OCI-LY1 (cell line): ENCODE data around the gene LPA.
"Not testable (repeated sequence)": the region's sequence is repeated elsewhere in the genome, so short reads cannot be mapped to it uniquely, and the experiment has no call there.

Experiments used
- H2AFZ ChIP-seq: fragments of 200-600 bp; sonication (generic), shearing (Covaris generic); 2 replicates; pipeline ENCODE4 v1.6.0; 2014; ENCODE audit warnings: antibody characterized with exemption, mild to moderate bottlenecking, low read length
- H3F3A ChIP-seq: fragments of 200-600 bp; sonication (generic), shearing (Covaris generic); 2 replicates; pipeline ENCODE4 v1.6.0; 2014; ENCODE audit warnings: mild to moderate bottlenecking, antibody characterized with exemption, low read length, moderate library complexity; ENCODE audit not compliant: insufficient read depth
- H3K27ac ChIP-seq: fragments of 200-600 bp; sonication (generic); 2 replicates; pipeline ENCODE4 v1.5.1; 2014; ENCODE audit warnings: low read length, mixed run types, mild to moderate bottlenecking, low read depth; ENCODE audit not compliant: poor library complexity, severe bottlenecking
- H3K27me3 ChIP-seq: fragments of 200-600 bp; sonication (generic); 2 replicates; pipeline ENCODE4 v1.6.0; 2014; ENCODE audit warnings: antibody characterized with exemption, mild to moderate bottlenecking, low read length, moderate library complexity; ENCODE audit not compliant: insufficient read depth
- H3K36me3 ChIP-seq: fragments of 200-600 bp; sonication (generic); 2 replicates; pipeline ENCODE4 v1.6.1; 2014; ENCODE audit warnings: mild to moderate bottlenecking, antibody characterized with exemption, low read length, moderate library complexity, mixed read lengths; ENCODE audit not compliant: insufficient read depth
- H3K4me1 ChIP-seq: fragments of 200-600 bp; sonication (generic); 2 replicates; pipeline ENCODE4 v1.5.1; 2014; ENCODE audit warnings: mild to moderate bottlenecking, low read length, moderate library complexity; ENCODE audit not compliant: insufficient read depth, severe bottlenecking
- H3K4me2 ChIP-seq: fragments of 200-600 bp; sonication (generic), shearing (Covaris generic); 2 replicates; pipeline ENCODE4 v1.6.1; 2014; ENCODE audit warnings: low read length
- H3K4me3 ChIP-seq: fragments of 200-600 bp; sonication (generic); 2 replicates; pipeline ENCODE4 v1.5.1; 2014; ENCODE audit warnings: low read length, low read depth, mild to moderate bottlenecking, mixed read lengths; ENCODE audit not compliant: poor library complexity, severe bottlenecking
- H3K79me2 ChIP-seq: fragments of 200-600 bp; shearing (Covaris generic); 2 replicates; pipeline ENCODE4 v1.6.1; 2016; ENCODE audit warnings: mixed run types, low read length, mixed read lengths; ENCODE audit not compliant: insufficient read depth
- H3K9ac ChIP-seq: fragments of 200-600 bp; sonication (generic), shearing (Covaris generic); 2 replicates; pipeline ENCODE4 v1.6.1; 2014; ENCODE audit warnings: mild to moderate bottlenecking, low read length, mixed read lengths
- H3K9me2 ChIP-seq: fragments of 200-600 bp; sonication (generic), shearing (Covaris generic); 2 replicates; pipeline ENCODE4 v1.6.1; 2014; ENCODE audit warnings: low read depth, mild to moderate bottlenecking, low read length, mixed read lengths
- H3K9me3 ChIP-seq: fragments of 200-600 bp; shearing (Covaris generic); 2 replicates; pipeline ENCODE4 v1.6.1; 2014; ENCODE audit warnings: low read length, mixed read lengths
- H4K20me1 ChIP-seq: fragments of 200-600 bp; sonication (generic), shearing (Covaris generic); 2 replicates; pipeline ENCODE4 v1.6.0; 2016; ENCODE audit warnings: mild to moderate bottlenecking, low read length; ENCODE audit not compliant: insufficient read depth
- CTCF ChIP-seq: fragments of 200-600 bp; sonication (generic), shearing (Covaris generic); IDR thresholded peaks from 2 replicates; pipeline ENCODE4 v1.5.1; 2017; ENCODE audit warnings: mild to moderate bottlenecking, antibody characterized with exemption, low read length, moderate library complexity, mixed read lengths
- EZH2 ChIP-seq: fragments of 200-600 bp; sonication (generic), shearing (Covaris generic); IDR thresholded peaks from 2 replicates; pipeline ENCODE4 v1.8.0; 2017; ENCODE audit warnings: borderline replicate concordance, mixed run types, mild to moderate bottlenecking, antibody characterized with exemption, low read length, moderate library complexity, mixed read lengths

The LPA gene

GRCh38 chr6:160583794-160584193, 80.3 kb downstream of the LPA start:
- Histone ChIP-seq H3K4me1 (no peaks in the 10 kb centered on the region), H3K4me3 (no peak overlapping the region), H3K27me3 (no peaks in the 10 kb centered on the region), H3K9ac (no peak overlapping the region), H3K4me2 (no peak overlapping the region), H3K27ac (no peak overlapping the region), H3K79me2 (no peaks in the 10 kb centered on the region), H3K9me3 (no peaks in the 10 kb centered on the region), H3F3A (no peaks in the 10 kb centered on the region), H3K36me3 (no peaks in the 10 kb centered on the region), H2AFZ (no peak overlapping the region), H4K20me1 (no peaks in the 10 kb centered on the region), H3K9me2 (no peaks in the 10 kb centered on the region)
- TF ChIP-seq CTCF (no peak), EZH2 (no peak)

GRCh38 chr6:160581406-160581805, 82.7 kb downstream of the LPA start:
- Histone ChIP-seq H3K4me2 (no peak overlapping the region), H3K9ac (no peak overlapping the region), H3K9me2 (no peaks in the 10 kb centered on the region), H3K36me3 (no peaks in the 10 kb centered on the region), H4K20me1 (no peaks in the 10 kb centered on the region), H2AFZ (no peak overlapping the region), H3K79me2 (no peaks in the 10 kb centered on the region), H3K27ac (no peak overlapping the region), H3F3A (no peaks in the 10 kb centered on the region), H3K27me3 (no peaks in the 10 kb centered on the region), H3K4me3 (no peak overlapping the region), H3K9me3 (no peaks in the 10 kb centered on the region), H3K4me1 (no peaks in the 10 kb centered on the region)
- TF ChIP-seq CTCF (no peak), EZH2 (no peak)

GRCh38 chr6:160578515-160578914, 85.6 kb downstream of the LPA start:
- H3K79me2 ChIP-seq, H3K36me3 ChIP-seq, H4K20me1 ChIP-seq, H3K4me3 ChIP-seq, H3K27me3 ChIP-seq, H3K9me3 ChIP-seq, H2AFZ ChIP-seq, H3F3A ChIP-seq, H3K9me2 ChIP-seq, H3K27ac ChIP-seq, H3K4me1 ChIP-seq, H3K4me2 ChIP-seq, H3K9ac ChIP-seq: not testable (repeated sequence)
- peak; percentile 19; the same call in 1 of the 2 replicates for TF ChIP-seq CTCF
